GM21515 (cell line): ENCODE measurements around the gene PTPRN2.

Source experiments
- ATAC-seq: cut with Tn5 transposase; IDR thresholded peaks from one replicate; pipeline ENCODE4 v1.9.1; 2021; ENCODE audit not compliant: unreplicated experiment

Gene PTPRN2

DNA sequence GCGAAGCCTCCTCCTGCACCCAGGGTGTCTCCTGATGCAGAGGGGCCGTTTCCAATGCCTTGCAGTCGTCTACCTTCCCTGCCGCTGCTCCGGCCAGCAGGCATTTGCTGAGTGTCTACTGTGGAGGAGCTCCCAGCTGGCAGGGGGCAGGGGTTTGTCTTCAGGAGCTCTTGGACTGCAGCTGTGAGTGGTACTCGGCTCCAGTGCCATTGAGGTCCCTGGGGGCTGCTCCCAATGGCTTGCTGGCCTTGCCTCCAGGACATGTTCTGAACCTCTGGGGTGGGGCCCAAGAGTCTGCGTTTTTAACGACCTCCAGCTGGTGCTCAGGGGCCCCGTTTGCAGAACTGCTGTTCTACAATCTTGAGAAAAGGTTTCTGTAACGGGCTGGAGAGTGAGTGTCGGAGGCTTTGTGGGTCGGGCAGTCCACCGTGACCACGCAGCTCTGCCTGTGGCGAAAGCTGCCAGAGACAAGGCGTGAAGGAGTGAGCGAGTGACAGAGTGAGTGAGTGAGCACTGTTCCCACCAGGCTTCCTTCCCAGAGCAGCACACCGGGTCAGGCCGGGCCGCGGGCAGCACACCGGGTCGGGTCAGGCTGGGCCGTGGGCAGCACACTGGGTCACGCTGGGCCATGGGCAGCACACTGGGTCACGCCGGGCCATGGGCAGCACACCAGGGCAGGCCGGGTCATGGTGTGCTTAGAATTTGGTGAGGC, 520.2 kb downstream of the PTPRN2 start:
- no peak for ATAC-seq

DNA sequence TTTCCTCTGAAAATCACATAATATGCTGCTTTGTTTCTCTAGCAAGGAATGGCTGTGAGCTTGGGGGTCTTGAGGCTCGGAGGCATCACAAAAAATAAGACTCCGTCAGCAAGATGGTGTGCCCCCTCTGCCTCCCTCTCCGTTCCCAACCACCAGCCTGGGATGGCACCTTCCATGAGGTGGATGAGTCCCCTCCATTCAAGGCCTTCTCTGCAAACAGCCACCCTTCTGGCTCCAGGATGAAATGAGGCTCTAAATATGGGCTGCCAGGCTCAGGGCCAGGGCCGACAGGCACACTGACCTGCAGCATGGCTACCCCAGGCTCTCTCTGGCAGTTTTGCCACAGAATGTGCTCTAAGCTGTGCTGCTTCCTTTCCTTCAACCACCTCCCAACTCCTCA, 521.5 kb downstream of the PTPRN2 start:
- no peak for ATAC-seq

DNA sequence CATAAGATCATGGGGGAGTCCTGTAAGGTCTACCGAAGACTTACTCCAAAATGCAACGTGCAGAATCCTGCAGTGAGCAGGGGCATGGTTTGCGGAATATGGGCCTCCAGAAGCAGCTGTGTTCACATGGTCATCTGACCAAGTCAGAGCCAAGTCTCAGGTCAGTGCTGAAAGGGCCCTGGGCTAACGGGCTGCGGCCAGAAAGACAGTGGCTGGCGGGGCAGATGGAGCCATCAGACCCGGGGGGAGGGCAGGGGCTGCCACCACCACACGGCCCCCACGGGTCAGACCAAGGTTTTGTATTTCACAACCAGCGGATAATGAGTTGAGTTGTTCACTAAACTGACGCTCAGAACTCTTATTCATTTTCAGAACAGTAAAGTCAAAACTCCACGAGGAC, 522.3 kb downstream of the PTPRN2 start:
- ATAC-seq = no peak

DNA sequence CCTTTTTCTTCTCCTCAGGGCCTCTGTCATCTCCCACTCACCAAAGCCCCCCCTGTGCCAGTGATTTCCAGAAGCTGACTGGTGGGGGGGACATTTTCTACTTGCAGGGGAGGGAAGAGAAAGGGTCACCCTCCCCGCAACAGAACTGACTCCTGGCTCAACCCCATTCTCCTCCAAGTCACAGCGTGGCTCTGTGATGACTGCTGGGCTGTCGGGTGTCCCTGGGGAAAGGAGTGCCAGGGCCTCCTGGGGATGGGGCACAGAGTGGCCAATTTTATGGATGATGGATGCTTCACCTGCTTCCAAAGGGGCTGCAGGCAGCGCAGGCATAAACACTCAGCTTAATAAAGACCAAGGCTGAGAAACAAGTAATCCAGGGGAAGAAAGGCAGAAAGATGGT, 523.0 kb downstream of the PTPRN2 start:
- ATAC-seq = no peak

DNA sequence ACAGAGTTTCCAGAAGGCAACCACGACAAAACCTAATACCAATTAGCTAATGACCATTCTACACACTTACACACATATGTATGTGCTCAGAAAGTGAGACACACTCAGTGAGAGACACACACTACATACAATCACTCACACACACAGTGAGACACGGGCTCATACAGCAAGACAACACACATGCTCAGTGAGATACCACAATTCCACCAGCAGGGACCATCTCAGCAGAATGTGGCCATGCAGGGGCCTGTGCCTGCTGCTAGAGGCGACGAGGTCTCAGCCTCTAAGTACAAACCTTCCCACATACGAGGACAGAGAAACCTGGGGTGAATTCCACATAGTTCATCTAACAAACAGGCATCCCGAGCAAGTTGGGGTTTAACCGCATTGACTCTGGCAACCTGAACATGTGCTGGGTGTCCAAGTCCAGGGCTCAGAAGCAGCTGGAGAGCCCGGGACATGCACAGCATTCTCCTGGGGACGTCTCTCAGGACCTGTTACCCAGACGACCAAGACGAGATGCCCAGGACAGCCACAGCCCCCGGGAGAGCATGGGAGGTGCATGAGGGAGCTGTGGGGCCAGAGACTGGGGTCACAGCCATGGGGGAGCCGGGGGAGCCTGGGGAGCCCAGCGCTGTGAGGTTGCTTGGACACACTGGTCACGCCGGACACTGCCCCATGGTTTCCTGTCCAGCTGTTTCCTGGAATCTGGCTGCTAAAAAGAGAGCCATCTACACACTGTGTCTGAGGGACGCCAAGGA, 523.6 kb downstream of the PTPRN2 start:
- no peak for ATAC-seq

DNA sequence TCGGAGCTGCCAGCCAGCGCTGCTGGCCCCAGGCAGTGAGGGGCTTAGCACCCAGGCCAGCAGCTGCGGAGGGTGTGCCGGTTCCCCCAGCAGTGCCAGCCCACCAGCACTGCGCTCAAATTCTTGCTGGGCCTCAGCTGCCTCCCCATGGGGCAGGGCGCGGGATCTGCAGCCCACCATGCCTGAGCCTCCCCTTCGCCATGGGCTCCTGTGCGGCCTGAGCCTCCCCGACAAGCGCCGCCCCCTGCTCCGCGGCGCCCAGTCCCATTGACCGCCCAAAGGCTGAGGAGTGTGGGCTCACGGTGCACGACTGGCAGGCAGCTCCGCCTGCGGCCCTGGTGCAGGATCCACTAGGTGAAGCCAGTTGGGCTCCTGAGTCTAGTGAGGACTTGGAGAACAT, 525.0 kb downstream of the PTPRN2 start:
- ATAC-seq = no peak

DNA sequence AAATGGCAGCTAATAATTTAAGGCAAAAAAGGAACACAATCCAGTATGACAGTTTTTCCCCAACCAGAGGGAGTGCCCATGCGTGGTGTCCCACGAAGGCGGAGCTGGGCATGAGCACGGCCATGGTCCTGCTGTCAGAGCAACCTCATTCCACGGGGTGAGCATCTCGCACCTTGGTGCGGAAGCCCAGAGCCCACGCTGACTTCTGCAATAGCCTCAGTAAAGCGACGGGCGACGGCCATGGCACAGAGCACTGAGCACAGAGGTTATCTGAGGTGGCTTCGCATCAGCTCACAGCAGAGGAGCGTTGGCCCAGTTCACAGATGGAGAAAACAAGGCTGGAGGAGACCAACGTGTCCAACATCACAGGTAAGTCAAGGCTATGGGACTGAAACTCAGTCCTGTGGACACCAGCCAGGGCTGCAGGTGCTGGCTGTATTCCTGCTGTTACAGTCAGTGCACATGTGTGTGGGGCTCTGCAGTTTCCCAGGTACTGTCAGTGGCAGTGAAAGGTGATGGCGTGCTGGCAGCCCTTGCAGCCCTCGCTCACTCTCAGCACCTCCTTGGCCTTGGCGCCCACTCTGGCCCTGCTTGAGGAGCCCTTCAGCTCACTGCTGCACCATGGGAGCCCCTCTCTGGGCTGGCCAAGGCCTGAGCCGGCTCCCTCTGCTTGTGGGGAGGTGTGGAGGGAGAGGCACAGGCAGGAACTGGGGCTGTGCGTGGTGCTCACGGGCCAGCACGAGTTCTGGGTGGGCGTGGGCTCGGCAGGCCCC, 525.6 kb downstream of the PTPRN2 start:
- no peak for ATAC-seq

DNA sequence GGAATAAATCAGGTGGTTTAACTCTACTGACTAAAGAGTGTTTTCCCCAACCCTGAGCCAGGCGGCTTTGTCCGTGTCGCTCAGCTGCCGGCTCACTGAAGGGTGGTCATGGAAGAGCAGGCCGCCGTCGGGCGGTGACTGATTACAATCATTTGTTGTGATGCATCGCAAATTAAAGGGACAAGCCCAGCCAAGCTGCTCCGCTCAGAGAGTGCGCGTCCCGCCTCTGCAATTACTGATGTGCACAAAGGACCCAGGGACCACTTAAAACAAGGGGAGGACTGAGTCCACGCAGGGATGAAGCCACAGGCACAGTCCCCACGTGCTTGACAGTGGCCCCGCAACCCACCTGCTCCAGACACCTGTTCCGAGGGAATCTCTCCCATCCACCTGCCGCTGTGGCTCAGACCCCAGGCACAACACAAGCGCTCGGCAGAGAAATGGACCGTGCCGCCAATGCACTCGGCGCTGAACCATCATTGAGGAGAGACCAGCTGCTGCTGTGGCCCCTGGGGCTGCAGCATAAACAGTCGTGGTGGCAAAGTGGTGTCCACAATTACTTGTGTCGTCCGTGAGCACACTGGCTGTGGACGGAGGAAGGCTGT, 526.5 kb downstream of the PTPRN2 start:
- no peak for ATAC-seq

DNA sequence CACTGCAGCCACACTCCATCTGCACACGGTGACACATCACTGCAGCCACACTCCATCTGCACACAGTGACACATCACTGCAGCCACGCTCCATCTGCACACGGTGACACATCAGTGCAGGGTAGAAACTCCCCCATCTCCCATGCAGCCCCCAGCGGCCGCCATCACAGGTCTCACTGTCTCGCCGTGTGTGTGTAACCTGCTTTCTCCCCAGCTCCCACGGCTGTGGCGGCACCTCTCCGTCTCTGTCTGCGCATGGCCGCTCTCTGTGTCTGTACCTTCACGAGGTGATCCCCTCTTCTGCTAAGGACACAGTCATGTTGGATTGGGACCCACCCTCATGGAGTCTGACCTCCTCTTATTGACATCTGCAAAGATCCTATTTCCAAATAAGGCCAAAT, 527.4 kb downstream of the PTPRN2 start:
- ATAC-seq = no peak

DNA sequence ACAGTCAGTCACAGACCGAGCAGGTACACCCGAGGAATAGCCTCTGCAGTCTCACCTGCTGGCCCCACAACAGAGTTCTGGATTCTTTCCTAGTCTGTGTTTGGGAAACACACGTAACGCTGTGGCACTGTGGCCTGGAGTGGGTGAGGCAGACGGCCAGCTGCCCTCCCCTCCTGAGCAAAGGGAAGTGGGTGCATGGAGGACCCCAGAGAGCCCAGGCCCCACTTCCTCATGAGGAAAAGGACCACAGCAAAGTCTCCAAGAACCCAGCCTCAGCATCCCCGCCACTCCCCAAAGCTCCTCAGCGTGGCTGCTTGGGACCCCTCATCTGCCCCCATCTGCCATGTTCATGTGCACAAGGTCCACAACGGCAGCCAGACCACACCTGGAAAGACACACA, 530.2 kb downstream of the PTPRN2 start:
- ATAC-seq = no peak

DNA sequence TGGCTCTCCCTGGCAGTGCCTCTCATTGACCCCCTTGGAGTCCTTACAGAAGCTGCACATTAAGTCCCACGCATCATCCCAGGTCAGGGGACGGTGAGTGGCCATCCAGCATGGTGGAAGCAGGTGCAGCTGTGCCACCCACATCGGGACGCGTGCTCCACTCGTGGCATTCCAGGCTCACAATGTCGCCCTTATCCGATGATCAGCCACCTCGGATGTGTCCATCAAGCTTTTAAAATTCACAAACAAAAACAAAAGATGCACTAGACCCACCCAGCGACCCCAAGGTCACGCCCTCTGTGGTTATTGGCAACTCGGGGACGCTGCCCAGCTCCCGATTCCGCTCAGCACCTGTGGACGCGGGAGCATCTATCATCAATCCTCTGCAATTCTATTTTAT, 530.9 kb downstream of the PTPRN2 start:
- ATAC-seq = no peak

DNA sequence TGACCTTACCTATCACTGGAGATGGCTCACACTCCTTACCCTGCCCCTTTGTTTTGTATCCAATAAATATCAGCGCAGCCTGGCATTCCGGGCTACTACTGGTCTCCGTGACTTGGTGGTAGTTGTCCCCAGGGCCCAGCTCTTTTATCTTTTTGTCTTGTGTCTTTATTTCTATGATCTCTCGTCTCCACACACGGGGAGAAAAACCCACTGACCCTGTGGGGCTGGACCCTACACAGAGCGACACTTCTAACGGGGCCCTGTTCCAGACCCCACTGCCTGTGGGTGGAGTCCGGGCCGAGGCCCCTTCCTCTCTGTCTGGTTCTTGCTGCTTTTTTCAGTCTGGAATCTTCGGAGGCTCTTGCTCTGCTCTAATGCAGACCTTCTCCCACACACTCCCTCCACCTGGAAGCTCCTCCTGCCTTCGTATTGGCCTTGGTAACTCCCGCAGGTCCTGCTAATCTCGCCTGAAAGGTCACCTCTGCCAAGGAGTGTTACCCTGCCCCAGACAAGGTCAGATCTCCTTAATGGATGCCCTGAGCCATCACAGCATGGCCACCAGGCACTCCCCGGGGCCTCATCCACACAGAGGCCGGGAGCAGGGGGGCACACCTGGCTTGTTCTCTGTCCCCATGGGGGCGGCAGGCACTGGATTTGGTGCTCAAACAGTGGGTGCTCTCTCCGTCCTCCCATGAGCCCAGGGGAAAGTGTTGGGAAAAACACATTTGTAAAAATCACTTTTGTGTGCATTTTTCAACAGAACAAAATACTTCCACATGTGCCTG, 531.7 kb downstream of the PTPRN2 start:
- no peak for ATAC-seq

DNA sequence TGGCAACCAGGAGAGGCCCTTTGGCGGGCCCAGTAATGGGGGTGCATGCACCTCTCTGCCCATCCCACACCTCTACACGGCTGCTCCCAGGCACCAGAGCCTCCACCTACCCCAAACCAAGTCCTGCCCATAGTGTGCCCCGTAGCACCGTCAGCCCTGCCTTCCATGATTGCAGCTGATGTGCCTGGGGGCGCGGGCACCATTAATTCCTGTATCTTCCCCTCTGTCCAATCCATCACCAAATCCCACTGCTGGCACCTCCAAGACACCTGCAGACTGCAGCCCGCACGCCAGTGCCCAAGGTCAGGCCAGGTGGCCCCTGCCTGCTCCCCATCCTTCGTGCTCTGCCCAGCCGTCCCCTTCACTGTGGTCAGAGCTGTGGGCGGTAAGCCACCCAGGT, 533.0 kb downstream of the PTPRN2 start:
- ATAC-seq = no peak

DNA sequence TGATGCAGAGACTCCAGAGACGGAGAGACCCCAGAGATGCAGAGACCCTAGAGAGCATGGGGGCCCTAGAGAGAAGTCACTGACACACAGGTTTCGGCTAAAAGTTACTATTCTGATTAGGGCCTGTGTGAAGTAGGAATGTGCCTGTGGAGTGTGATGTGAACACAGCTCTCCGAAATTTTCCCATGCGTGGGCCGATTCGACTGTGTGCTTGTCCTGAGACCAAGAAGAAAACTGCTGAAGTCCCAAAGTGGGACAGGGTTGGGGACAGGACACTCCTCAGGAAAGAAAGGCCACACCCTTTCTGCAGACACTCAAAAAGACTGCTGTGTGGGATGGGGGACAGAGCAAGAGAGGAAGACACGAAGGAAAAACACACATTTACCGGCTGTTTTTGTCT, 533.5 kb downstream of the PTPRN2 start:
- ATAC-seq = no peak

DNA sequence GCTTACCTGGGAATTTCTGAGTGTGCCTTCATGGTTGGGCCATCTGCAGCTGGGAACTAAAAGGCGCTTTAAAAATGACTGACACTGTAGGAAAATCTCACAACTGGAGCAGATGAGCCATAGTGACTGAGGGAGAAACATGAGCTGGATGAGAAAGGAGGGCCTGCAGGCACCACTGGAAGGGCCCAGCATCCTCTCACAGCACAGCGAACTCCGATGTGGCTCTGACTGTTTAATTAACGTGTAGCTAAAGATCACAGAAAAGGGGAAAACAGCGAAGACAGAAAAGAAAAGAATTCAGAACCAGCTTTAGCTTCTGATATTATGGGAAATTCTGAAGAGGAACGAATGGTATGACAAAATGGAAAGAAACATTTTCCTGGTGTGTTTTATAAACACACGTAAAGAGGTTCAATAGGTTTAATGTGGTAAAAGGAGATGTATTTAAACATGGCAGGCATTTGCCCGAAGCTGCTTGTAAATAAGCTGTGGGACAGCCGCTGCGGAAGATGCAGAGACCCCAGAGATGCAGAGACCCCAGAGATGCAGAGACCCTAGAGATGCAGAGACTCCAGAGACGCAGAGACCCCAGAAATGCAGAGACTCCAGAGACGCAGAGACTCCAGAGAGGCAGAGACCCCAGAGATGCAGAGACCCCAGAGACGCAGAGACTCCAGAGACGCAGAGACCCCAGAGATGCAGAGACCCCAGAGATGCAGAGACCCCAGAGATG, 534.3 kb downstream of the PTPRN2 start:
- ATAC-seq = no peak

DNA sequence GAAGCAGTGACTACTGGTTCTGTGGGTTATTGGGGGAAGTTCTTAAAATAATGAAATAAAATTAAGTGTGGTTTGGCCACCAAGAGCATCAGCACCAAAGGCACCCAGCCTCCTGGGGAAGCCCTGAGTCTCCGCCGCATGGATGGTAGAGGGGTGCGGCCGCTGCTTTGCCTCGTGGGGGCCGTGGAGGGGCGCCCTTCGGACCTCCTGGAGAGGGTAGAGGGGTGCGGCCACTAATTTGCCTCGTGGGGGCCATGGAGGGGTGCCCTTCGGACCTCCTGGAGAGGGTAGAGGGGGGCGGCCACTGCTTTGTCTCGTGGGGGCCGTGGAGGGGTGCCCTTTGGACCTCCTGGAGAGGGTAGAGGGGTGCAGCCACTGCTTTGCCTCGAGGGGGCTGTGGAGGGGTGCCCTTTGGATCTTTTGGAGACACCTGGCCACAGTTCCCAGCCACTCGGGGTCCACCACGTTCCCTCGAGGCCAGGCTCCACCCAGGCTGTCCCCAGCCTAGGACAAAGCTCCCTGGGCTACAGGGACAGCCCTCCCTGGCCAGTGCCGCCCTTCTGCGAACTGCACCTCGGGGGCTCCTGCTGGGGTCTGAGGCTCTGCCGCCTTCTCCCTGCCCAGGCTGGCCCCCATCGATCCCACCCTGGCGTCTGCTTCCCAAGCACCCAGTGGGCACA, 535.1 kb downstream of the PTPRN2 start:
- ATAC-seq = no peak

DNA sequence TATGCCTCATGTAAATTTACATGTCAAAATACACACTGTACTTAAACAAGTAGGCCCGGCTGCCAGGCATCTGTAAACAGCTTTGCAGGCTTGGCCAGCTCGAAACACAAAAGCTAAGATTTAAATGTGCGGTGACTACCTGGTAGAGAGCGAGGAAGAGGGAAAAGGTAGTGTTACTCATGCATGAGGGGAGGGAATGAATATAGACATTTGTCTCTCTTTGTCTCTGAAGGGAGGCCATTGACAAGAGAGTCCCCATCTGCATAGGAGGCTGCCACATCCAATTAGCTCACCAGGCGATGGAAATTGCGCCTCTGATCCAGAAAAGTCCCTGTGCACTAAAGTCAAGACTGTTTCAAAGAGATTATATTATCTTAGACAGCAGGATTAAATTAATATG, 535.8 kb downstream of the PTPRN2 start:
- no peak for ATAC-seq

DNA sequence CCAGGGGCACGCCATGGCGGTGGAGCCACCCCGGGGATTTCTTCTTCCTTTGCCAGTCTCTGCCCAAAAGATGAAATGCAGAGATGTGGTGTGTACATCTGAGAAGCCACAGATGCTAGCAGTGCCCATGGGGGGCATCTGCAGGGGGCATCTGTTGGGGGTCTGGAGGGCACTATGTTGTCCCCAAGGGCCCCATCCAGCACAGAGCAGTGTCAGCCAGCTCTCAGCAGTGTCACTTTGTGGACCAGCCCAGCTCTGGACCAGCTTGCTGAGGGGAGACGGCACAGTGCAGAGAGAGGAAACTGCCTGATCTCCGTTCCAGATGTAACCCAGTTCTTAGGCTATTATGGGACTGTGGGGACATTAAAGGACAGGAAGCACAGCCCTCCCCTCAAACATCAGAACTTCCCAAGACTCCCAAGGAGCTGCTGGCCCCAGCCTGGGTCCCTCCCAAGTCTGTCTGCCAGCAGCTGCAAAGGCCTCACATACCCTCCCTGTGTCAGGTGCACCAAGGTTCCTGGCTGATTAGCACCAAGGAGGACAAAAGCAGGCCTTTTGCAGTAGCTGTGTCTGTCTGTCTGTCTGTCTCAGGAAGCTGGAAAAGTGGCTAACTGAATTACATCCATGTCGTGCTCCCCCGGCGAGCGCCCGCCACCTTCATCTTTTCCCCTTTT, 536.5 kb downstream of the PTPRN2 start:
- ATAC-seq = no peak

DNA sequence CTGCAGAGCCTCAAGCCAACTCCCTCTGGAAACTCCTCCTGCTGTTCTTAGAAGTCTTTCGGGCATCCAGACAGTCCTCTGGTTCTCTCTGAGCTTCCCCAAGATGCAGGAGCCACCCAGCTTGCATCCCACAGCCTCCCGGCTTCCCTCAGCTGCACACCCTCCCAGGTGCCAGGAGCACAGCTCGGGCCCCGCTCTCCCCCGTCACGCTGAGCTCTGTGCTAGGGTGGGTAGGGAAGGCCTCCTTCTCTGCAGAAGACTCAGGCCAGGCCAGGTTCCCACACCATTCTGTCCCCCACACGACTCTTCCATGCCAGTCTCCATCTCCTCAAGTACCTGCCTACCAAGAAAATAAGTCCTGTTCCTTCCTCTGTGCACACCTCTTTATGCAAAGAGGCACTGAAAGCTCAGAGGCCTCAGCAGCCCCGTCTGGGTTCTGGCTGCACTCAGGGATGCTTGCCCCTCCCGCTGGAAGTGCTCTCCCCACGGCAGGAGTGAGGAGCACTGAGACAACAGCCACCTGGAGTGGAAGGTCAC, 537.1 kb downstream of the PTPRN2 start:
- no peak for ATAC-seq
